ENCODE data around the gene PAGE2.

DNA sequence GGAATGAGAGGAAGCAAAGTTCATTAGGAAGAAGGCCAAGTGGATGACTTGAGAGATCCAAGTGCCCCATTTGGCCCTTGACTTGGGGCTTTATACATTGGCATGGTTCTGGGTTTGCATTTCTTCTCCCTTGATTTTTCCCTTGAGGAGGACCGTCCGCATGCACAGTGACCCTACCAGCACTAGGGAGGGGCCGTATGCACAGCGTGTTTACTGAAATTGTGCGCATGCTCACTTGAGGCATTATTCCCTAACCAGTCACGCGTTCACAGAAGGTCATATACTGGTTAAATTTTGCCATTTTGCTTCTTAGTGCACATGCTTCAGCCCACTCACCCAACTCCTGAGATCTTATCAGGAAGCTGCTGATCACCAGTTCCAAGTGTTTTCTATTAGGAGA lies 35.1 kb downstream of the PAGE2 start:
- no peak for TF ChIP-seq EZH2 (IDR thresholded peaks at IDR 0.05; ENCODE audit: insufficient read depth, poor library complexity, severe bottlenecking)
- TF ChIP-seq EZH2phosphoT487 (IDR thresholded peaks at IDR 0.05; ENCODE audit: insufficient read depth, low read depth): no peak
